HG03442 (cell line): ENCODE data around the gene TMEM184A.

Experiments used
- ATAC-seq: cut with Tn5 transposase; IDR thresholded peaks from one replicate; pipeline ENCODE4 v1.9.1; 2021; ENCODE audit warnings: mild to moderate bottlenecking, moderate library complexity; ENCODE audit not compliant: unreplicated experiment

The TMEM184A gene

DNA sequence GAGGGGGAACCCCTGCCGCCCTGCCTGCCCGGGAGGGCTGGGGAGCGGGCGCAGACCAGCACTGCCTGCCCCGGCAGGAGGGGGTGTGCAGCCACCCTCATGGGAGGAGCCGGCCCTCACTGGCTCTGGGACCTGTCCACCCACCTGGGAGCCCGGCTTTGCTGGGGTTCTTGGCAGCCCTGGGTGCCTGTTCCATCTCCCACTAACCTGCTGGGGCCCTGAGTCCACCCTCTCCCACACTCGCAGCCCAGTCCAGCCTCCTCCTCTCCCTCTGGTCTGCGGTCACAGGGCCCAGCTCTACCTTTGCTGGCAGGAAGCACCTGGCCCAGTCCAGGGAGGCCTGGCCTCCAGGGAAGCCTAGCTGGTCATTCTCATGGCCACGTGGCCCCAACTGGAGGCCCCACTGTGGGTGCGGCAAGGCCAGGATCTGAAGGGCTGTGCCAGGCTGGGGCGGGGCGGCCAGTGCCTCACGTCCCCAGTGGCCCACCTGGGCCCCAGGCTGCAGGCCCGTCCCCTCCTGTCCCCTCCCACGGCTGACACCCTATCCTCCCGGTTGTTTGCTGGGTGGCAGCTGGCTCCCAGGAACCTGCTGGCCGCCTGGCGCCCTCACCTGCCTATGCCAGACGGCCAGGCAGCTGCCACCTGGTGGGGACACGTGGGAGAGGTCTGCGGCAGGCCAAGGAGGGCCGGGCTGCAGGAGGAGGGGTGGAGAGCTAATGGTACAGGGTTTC lies at the start of gene TMEM184A:
TMEM184A (minus strand) TSS at position 393 of the 731 bp plus-strand sequence. CDS start 721 bp downstream, outside the sequence.
- ATAC-seq, result no peak

DNA sequence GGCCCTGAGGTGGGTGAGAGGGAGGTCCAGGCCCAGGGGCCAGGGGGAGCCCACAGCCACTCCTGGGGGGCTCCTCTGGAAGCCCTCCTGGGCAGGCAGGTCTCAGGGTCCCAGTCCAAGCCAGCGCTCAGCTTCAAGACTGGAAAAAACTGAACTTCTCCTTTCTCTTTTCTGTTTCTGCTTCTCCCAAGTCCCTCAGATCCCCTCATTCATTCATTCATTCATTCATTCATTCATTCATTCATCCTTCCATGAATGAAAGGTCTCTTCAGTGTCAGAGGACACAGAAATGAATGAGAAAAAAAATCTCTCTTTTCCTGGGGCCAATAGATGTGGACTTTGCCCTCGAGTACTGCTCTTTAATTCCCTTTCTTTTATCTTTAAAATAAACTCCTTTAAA lies 48.4 kb upstream of the TMEM184A start:
- ATAC-seq, result no peak

DNA sequence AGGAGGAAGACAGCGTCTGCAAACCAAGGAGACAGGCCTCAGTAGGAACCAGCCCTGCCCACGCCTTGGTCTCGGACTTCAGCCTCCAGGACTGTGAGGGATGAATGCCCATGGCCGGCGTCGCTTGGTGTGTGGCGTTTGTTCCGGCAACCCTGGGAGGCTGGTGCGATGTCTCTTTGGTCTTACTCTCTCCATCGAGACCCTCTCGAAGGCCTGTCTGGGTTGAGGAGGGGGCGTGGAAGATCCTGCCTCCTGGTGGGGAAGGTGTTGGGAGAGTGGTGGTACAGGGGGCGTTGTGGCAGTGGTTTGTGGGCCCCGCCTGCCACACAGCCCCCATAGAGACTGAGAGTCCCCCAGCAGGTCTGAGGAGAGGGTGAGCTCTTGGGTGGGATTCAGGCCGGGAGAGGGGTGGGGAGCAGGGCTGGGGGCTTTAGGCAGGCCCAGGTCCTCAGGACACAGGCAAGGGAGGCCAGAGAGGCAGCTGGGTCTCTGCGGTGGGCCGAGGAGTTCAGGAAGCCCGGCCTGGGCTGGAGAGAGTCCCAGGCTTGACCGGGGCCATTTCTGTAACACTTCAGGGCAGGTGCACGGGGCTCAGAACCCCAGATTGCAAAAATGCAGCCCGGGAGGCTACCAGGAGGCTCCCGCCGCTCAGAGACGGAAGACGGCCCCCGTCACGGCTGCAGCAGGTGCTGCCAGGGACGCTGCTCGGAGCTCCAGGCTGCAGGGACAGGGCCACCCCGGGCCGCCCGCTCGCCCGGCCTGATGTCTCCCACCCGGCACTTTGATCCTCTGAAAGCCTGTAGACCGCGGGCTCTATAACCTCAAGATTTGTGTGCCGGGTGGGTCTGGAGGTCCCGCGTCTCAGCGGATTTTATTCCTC lies 47.6 kb upstream of the TMEM184A start:
- ATAC-seq, result no peak

DNA sequence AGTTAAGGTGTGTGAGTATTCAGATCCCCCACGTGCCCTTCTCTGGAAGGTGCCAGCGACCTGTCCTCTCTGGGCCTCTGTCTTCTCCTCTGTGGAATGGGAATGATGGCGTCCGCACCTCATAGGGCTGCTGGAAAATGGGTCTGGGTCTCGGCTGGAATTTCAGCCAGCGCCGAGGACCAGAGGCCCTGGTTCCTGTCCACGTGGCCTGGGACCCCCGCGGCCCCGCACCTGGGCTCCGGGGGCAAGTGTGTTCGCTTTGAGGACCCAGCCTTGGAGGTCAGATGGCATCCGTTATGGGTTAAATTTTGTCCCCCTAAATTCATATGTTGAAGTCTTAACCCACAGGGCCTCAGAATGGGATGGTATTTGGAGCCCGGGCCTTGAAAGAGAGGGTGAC lies 46.4 kb upstream of the TMEM184A start:
- ATAC-seq, result no peak

DNA sequence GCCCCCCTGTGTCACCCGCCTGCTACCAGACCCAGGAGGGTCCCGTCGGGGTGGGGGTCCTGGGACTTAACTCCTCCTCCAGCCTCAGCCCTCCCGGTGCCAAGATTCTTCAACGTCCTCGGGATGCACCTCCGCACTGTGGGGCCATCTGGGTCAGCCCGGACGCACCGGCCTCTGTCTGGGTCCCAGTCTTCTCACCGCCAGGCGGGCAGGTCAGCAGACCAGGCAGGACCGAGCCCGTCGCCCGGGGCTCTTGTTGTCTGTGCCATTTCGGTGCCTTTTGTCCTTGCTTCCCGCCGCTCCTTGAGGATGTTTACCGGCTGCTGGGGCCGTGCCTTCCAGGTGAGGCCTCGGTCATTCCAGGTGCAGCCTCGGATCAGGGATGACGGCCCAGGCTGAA lies 46.0 kb upstream of the TMEM184A start:
- ATAC-seq, result no peak

DNA sequence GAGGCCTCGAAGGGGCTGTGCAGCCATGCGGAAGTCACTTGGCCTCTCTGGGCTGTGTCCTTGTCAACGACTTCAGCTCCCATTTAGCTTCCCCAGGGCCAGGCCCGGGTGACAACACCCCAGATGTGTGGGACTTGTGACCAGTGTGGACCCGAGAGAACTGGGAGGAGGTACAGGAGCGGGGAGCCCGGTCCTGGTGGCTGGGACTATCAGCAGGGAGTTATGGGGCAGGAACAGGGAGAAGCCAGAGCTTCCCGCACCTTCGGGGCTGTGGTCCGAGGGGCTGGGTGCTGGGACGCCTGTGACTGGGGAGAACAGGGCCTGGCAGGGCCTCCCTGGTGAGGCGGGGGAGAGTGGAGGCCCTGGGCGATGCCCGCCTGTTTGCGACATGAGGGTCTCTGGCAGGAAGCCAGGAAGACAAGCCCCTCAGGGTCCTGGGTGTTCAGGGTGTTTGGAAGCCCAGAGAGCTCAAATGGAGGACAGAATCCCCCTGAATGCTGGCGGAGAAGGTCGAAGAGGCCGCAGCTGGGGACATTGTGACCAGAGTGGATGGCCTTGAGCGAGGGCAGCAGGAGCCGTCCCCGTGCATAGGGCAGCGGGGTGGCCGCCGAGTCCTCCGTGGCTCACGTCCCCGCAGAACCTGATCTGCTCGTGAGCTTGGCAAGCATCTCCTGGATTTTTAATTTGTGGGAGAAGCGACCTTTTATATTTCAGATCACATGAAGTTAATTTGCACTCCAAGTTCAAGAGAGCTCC lies 43.8 kb upstream of the TMEM184A start:
- no peak for ATAC-seq

DNA sequence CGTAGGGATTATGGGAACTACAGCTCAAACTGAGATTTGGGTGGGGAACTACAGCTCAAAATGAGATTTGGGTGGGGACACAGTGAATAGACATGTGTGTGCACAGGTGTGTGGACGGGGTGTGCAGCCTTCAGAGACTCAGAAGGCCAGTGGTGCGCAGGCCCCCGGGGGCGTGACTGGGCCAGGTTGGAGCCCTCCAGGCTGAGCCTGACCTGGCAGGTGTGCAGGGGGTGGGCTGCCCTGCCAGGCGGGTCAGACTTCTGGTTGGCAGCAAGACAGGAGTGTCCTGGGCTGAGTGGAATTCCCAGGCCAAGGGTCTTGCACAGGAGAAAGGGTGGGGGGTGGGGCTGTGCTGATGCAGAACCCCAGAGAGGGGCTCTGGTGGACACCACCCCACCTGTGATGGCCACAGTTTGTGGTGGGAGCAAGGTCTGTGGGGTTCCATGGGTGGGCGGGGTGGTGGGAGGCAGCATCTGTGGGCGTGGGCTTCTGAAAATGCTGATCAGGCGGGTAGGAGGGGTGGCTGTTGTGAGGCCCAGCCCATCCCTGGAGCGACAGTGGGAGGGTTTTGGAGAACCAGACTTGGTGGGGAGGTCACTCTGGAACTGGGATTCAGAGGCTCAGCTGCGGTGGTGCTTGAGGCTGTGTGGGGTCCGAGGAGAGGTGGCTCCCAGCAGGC lies 43.1 kb upstream of the TMEM184A start:
- ATAC-seq, result no peak

DNA sequence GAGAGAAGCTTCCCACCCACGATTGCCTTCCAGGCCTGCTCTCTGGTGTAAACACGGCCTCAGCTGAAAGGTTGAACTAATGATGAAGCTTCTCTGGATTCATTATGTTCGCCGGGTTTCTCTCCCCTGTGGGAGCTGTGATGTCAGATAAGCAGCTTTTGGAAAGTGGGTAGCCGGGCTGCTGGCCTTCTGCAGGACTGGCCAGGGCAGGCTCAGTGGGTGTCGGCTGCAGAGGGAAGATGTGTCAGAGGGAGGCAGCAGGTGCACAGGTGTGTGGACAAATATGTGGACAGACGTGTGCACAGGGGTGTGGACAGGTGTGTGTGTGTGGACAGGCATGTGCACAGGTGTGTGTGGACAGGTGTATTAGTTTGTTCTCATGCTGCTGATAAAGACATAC lies 42.3 kb upstream of the TMEM184A start:
- ATAC-seq, result no peak

DNA sequence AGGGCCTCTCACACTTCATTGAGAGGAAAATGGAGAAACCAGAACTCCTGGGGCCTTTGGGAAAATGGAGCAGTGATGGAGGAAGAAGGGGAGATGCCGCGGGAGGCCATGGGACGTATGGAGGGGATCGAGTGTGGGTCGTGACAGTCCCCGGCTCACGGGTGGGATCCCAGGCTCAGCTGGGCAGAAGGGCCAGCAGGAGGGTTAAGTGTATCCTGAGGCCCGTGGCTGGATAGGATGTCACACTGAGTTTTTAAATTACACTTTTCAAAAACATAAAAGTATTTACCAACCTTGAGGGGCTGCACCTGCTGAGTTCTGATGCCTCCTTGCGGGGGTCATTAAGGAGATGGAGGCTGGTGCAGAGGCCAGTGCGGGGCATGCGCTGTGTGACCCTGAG lies 41.8 kb upstream of the TMEM184A start:
- ATAC-seq, result no peak

DNA sequence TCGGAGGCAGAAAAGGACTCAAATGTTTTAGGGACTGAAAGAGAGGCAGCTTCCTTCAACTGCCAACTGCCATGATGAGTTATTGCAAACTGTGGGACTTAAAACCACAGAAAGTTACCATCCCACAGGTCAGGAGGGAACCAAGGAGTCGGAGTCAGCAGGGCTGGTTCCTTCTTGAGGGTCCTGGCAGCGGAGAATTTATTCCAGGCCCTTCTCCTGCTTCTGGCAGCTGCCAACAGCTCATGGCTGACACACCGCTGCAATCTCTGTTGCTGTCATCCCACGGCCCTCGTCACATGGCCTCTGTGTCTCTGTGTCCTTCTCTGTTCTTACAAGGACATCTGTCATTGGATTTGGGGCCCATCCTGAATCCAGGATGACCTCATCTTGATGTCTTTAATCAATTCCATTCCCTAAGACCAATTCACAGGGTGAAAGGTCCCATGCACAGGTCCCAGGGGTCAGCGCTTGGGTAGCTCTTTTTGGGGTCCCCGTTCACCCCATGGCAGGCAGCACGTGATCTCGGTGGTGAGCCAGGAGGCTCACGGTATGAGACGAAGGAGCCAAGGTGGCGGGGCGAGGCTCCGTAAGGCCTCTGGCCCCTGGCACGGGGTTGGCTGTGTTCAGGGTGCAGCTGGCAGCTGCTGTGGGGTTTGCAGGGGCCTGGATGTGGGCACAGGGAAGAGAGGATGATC lies 41.2 kb upstream of the TMEM184A start:
- no peak for ATAC-seq

DNA sequence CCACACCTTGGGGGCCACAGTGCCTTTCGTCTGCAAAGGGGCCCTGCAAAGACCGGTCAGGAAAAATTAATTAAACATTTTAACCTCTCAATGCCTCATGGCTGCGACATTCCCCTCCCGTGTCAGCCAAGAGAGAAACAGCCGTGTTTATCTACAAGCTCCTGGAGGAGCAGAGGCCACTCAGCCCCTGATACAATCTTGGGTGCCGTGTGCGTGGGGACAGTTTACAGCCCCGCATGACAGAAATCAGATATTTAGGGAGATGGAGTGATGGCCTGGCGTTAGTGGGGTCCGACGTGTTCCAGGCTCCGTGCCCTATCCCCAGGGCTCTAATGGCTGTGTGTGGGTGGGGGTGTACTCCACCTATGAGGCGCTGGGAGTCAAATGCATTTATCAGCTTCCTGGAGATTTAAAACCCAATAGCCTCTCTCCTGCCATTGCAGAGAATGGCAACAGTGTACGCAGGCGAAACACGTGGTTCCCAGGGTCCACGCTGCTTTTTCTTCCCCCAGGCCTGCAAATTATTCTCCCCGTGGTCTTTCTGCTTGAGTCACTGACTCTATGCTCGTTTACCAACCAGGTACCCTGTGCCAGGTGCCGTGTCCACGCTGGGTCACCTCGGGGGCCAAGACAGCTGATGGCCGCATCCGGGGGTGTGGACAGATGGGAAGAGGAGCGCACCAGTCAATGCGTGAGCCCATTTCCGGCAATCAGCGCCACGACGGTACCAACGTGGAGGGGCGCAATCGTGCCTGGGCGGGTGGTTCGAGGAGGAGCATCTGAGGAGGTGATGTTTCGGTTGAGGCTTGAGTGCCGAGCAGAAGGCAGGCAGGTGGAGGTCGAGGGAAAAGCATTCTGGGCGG lies 40.4 kb upstream of the TMEM184A start:
- no peak for ATAC-seq

DNA sequence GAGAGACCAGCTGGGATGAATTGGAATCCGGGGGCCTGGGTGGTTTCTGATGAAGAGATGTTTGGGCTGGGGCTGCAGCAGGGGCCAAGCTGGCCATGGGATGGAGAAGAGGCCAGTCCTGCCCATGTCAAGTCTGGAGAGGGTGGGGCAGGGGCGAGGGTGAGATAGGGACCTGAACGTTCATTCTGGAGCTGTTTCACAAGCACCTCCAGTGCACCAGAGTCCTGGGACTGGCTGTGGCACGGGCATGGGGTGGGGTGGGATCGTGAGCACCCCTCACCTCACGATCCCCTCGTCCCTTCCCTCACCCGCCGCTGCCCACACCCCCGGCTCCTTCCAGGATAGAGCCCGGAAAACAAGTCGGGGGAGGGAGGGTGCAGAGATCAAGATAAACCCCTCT lies 39.6 kb upstream of the TMEM184A start:
- ATAC-seq, result no peak

DNA sequence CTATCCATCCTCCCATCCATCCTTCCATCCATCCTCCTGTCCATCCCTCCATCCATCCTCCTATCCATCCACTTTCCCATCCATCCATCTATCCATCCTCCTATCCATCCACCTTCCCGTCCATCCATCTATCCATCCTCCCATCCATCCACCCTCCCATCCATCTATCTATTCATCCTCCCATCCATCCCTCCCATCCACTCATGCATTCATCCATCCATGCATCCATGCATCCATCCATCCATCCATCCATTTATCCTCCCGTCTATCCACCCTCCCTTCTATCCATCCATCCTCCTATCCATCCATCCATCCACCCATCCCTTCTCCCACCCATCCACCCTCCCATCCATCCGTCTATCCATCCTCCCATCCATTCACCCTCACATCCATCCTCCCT lies 39.0 kb upstream of the TMEM184A start:
- no peak for ATAC-seq

DNA sequence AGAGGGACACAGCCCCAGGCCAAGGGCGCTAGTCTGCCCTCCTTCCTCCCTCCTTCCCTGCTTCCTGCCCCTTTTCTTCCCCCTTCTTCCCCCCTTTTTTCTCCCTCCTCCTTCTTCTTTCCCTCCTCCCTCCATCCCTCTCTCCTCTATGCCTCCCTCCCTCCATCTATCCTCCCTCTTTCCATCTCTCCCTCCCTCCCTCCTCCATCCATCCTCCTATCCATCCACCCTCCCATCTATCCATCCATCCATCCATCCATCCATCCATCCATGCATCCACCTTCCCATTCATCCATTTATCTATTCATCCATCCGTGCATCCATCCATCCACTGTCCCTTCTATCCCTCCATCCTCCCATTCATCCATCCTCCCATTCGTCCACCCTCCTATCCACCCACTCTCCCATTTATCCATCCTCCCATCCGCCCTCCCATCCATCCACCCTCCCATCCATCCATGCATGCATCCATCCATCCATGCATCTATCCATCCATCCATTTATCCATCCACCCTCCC lies 38.0 kb upstream of the TMEM184A start:
- no peak for ATAC-seq

DNA sequence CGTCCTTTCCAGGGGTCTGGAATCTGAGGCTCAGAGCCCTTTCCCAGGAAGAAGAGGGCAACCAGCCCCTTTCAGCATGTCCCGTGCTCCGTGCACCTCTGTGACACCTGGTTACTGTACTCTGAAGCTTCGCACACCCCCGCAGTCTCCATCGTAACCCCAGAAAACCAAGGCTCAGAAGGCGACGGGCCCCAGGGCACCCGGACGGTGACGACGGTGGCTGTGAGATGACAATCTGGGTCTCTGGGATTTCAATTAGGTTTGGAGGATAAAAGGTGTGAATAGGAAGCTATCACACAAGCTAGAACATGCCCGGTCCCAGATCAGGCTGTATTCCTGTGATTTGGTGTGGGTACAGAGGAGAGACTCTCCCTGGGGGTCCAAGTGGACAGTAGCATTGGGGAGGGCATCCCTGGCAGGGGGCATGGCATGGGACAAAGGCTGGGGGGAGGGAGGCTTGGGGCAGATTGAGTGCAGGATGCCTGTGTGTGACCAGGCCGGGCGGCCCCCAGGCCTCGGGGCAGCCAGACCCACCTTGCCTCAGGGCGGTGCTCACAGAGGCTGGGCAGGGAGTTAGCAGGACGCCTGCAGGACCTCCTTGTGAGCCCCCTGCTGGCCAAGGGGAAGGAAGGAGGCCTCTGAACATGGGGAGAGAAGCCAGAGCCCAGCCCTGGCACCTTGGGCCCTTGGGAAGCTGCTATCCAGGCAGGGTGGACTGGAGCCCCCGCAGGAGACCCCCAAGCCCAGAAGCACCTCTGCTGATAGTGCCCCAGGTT lies 37.3 kb upstream of the TMEM184A start:
- no peak for ATAC-seq

DNA sequence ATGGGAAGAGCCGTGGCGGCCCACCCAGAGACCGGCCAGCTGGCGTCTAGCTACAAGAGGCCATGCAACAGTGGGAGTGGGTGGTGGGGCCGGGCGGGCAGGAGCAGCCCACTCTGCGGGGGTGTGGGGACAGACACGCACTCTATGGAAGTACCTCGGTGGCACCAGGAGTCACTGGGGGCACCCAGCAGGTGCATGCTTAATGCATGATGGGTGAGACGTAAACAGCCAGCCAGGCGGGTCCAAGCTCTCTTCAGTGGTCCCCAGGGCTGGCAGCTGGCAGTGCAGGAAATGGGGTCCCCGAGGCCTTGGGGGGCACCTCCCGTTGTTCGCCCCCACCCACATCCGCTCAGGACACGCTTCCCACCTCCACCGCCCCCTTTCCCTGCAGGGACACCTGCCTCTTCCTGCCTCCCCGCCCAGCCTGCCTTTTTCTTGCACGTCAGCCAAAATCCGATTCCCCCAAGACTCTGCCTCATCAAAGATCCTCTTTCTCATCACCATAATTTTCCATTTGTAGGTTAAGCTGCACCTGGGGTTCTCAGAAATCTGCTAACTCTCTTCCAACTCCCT lies 36.4 kb upstream of the TMEM184A start:
- no peak for ATAC-seq

DNA sequence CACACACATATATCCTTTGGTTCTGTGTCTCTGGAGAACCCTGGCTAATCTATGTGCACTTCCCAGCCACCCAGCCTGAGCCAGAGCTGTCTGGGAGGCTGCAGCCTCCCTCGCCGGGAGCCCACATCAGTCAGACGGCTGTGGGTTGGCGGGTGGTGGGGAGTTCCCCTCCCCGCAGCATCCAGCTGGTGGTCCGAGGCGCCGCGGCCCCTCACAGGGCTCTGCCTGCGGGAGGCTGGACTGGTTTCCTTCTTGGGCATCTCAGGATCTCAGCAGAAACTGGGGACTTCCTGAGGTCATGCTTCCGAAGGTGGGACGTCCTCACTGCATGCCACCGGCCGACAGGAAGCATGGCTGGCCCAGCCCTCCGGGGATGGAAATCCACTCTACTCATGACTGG lies 35.9 kb upstream of the TMEM184A start:
- ATAC-seq, result no peak

DNA sequence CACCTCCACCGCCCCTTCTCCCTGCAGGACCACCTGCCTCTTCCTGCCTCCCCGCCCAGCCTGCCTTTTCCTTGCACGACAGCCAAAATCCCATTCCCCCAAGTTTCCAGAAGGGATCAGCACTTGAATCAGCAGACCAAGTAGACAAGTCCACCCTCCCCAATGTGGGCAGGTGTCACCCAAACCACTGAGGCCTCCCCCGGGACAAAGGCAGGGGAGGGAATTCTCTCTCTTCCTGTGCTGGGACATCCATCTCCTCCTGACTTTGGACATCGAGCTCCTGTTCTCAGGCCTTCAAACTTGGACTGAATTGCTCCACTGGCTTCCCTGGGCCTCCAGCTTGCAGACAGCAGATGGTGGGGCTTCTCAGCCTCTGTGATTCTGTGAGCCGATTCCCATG lies 35.4 kb upstream of the TMEM184A start:
- no peak for ATAC-seq
